ENCODE measurements around the gene ACBD6.

DNA sequence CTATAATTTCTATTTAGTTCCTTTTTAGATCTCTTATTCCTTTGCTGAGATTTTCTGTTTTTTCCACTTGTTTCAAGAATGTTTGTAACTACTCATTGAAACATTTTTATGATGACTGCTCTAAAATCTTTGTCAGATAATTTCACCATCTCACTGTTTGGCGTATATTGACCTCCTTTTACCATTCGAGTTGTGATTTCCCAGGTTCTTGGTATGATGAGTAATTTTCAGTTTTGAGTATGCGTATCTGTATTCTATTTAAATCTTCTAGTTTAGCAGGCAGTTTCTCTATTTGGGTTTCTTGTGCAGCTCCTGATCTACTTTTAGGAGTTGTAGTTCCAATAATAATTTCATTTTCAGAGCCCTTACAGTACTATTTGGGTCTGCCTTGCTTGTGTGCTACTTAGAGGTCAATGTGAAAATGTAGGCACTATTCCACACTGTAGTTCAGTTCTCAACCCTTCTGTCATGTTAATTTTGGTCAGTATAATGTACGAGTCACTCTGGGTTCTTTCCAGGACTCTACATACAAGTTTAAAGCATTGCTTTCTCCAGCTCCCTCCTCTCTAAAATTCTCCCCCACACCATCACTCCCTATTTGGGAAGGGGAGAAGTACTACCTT, 115.5 kb downstream of the ACBD6 start:
- no peak for TF ChIP-seq POLR2AphosphoS5 (IDR thresholded peaks at IDR 0.05; ENCODE audit: low read depth, low read length)
- TF ChIP-seq POLR2A (IDR thresholded peaks at IDR 0.05; ENCODE audit: low read depth, low read length): no peak

Data from GM12892 (cell line).